NCI-H748 (cell line): Measurements from ENCODE around the gene SLC37A1.

ENCODE experiments used
- DNase-seq: peaks from one replicate; lab custom pipeline; 2025; ENCODE audit not compliant: unreplicated experiment; lab: John Stamatoyannopoulos, UW

SLC37A1 gene

DNA sequence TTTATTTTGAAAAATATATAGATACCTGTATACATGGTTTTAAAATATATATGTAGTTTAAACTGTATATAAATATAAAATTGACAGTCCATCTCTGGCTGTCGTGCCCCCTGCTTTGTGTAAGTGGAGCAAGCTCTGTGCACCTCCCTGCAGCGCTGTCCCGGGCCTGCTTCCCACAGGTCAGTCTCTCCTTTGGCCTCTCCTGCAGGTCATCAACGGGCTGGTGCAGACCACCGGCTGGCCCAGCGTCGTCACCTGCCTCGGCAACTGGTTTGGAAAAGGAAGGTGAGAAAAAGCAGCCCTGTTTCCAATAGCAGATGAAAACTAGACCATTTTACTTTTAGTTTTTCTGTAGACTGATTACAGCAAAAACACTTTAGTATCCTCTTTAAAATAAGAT lies 28.5 kb downstream of the SLC37A1 start:
- no peak for DNase-seq

GRCh38 chr21:42542596-42542995 lies 28.9 kb downstream of the SLC37A1 start:
- no peak for DNase-seq

- no peak for DNase-seq
Observed at GRCh38 chr21:42543106-42543847, 29.6 kb downstream of the SLC37A1 start.

DNA sequence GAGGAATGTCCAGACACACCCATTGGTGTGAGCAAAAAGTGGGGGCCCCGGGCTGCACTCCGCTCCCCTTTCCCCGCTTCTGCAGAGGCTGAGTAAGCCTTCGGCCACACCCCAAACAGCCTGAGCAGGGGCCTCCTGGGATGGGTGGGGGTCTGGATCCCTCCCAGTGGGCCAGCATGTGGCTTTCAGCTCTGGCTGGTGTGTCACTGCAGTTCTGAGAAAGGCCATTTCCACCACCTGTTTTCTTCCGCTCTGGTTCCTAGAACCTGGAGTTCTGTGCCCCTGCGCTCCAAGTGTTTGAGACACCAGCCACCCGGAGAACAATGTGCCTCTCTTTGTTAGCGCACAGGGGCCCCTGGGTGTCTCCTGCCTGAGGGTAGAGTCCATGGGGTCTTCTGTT lies 30.9 kb downstream of the SLC37A1 start:
- no peak for DNase-seq

DNA sequence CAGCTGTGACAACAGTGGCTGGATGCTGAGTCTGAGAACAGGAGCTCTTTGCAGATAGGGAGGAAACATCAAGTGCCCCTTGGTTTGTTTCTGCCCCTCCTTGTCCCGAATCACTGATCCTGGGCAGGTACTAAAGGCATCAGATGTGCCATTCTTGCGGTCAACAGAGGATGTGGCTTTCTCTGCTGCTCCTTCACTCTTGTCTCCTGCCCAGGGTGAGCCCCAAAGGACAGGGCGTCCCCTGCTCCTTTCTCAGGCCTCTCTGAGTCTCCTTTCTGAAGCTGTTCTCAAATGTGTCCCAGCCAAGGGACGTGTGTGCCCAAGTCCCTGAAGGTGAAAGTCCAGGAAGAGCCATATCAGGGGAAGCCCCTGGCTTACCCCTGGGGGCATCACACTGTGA lies 31.7 kb downstream of the SLC37A1 start:
- no peak for DNase-seq

DNA sequence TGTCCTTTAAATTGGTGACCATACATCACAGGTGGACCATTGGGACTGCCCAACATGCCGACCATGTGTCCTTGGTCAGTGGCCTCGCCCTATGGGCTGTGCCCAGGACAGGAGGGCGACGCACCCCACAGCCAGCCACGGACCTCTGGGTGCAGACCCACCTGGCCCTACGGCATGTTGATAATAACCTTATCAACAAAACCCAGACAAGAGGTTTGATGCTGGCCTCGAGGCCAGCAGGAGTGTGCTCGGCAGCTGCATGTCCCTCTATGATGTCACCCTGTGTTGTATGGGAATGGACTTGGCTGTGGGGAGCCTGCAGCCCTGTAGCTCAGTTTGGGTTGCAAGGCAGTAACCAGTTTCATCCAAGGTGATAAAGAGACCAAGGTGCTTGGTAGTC lies 32.1 kb downstream of the SLC37A1 start:
- no peak for DNase-seq

- DNase-seq = no peak
Observed at GRCh38 chr21:42546433-42546832, 32.8 kb downstream of the SLC37A1 start.

DNA sequence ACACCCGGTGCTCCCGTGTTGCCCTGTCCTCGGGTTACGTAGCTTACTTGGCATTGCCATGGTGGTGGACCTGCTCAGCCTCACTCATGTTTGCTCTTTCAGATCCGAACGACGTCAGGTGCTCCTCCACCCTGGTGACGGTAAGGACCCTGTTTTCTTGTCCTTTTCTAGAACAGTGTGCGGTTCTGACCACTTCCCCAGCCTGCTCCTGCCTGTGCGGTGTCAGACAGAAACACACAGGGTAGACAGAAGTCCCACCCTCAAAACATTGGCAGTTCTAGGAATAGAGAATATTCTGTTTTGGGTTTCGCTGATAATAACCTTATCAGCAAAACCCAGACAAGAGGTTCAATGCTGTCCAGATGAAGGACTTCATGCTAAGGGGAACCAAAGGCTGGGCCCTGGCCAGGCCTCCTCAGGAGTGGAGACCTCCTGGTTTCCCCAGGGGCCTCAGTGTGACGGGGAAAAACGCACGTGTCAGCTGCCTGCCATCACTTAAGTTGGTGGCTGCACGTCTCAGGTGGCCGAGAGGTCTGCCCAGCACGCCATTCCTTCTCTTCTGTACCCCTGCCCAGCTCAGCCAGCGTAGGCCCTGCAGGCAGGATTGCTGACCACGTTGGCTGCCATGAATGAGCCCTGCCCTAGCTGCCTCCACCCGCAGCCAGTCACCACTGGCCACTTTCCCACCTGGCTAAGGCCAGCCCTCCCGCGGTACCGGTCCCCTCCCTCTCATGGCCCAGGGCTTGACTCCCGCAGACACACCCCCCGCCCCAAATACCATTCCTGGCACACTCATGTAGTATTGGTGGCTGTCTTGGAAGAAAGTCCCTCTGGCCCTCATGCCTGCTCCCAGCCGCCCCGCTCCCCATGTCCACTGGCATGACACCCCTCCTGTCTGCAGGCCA lies 33.6 kb downstream of the SLC37A1 start:
- no peak for DNase-seq

- no peak for DNase-seq
Observed at GRCh38 chr21:42547906-42548365, 34.3 kb downstream of the SLC37A1 start.

DNA sequence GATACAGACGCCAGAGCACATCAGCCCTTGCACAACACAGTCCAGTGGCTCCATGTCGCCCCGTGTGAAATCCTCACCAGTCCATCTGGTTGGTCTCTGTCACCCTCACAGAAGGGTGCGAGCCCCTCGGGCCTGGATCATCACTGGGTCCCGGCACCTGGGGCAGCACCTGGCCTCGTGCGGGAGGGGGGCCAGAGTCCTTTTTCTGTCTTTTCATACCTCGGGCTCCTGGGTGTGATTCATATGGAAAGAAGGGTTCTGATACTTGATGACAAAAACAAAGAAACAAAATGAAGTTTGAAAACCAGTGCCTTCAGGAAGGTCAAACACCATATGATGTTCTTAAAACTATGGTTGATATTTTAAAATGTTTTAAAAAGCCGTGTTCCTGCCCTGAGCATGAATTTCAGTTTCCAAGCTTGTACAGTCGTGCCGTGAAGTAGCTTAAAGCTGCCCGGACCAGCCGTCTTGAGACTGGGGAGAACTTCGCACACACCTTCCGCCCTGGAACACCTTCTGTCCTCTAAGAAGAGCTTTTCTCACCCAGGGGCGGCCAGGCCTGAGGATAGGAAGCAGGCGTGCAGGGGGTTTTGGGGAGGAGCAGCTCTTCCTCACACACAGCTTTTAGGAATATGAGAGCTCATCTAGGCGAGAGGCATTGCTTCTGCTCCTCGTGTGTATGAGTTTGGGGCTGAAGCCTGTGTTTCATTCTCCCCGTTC lies 35.2 kb downstream of the SLC37A1 start:
- DNase-seq = no peak

DNA sequence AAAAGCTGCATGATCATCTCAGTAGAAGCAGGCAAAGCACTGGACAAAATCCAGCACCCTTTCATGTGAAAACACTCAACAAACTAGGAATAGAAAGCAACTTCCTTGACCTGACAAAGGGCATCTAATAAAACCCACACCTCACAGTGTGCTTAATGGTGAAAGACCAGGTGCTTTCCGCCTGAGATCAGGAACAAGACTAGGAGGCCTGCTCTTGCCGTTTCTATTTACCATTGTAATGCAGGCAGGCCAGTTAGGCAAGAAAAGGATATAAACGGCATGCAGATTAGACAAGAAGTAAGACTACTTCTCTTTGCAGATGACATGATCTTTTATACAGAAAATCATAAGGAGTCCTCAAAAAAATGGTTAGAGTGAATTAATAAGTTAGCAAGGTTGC lies 37.2 kb downstream of the SLC37A1 start:
- no peak for DNase-seq

- no peak for DNase-seq
Observed at GRCh38 chr21:42552407-42553336, 39.0 kb downstream of the SLC37A1 start.

DNA sequence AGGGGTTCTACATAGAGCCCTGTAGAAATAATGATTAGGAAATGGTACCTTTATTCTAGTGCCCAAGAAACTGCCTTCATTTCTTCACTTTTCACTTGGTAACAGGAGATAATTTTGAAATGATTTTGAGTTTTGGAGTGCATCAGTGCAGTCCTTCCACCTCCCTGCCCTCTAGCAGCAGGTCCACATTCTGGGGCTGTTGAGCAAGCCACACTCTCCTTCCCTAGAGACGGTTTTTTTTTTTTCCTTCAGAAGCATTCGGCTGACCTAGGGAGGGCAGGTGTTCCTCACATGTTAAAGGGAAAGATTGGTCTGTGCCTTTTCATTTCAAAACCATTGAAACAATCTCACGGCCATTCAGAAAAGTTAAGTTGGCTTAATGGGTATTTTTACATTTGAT lies 39.8 kb downstream of the SLC37A1 start:
- DNase-seq = no peak

DNA sequence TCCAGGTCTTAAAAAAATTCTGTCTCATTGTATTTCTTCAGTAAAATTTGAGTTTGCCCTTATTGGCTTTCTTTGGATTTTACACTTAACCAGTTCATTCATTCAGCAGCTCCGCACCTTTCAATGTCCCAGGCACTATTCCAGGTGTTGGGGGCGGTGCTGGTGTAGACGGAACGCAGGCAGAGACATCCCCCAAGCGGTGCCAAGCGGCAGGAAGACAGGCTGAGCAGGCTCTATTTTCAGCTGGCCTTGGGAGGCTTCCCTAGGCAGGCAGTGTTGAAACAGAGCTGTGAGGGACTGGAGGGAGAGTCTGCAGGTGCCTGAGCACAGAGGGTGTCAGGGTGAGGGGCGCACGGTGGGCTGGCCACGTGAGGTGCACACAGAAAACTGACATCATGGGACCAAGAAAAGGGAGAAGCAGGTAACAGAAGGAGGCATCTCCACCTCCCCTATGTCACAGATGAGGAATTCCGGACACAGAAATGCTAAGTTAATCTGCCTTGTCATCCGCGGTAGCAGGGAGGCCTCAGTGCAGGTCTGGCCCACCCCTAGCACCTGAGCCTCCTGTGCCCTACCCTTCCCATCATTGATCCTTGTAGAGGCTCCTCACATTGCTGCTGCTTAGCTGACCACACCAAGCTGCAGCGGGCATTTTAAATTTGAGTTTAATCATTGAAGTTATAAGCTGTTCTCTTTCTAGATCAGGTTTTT lies 40.8 kb downstream of the SLC37A1 start:
- no peak for DNase-seq

DNA sequence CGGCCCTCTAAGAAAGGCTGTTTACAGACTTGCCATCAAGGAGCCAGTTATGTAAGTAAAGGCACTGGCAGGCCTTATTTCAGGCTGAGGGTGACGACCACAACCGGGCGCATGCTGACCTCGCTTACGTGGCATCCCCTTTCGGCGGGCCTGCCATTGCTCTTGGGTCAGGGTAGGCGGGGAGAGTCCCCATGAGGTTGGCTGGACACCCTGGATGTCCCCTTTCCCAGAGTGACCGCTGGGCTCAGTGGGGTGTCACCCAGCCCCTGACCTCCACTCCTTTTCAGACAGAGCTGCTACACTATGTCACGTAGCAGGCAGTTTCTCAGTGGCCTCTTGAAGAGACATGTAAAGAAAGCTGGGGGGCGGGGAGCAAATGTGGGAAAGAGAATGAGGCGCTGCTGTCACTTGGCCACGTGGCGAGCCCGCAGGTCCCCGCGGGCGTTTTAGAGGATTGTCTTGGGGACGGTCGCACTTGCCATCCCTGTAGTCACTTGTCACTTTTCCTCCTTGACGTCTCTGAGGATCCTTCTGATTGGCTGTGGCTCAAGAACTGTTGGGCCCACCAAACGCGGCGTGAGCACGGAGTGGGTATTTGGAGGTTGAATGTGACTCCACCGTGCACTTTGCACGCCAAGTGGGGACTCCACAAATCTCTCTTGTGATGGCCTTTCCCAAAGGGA lies 42.2 kb downstream of the SLC37A1 start:
- no peak for DNase-seq

DNA sequence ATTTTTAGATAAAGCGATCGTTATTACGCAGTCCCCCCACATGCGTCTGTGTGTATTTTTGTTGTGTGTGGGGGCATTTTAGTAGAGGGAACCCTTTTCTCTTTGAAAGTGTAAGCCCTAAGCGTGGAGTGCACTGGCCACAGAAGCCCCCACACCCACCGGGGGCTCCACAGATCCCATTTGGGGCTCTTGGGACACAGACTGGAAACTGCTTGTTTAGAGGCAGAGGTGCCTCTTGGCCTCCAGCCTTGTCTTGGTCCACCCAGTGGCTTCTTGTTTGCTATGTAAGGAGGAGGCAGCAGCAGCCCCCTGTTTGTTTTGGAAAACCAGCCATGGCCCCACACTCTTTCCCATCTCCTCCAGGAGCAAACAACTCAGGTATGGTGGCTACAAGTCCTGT lies 42.8 kb downstream of the SLC37A1 start:
- DNase-seq = no peak

GRCh38 chr21:42556960-42557359 lies 43.3 kb downstream of the SLC37A1 start:
- DNase-seq = no peak

DNA sequence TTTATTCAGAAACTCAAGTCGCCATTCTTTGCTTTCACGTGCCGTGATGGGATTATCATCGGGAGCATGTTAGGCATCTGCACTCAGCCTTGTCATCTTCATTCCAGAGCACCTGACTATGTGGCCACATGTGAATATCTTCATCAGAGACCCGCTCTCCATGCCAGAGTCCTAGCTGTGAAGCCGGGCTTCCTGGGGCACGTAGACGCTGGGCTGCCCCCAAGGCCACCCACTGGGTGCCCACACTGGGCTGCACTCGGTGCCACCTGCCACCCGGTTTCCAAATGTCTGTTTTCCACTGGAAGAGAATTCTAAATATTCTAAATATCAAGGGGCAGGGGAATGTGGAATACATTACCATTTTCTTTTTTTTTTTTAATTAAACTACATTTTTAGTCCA lies 43.8 kb downstream of the SLC37A1 start:
- DNase-seq = no peak

GRCh38 chr21:42558368-42558767 lies 44.7 kb downstream of the SLC37A1 start:
- no peak for DNase-seq
